Stimulated activated CD4-positive, alpha-beta T cell treated with anti-CD3 and anti-CD28 coated beads, Interleukin-1b, Interleukin-23, amount 100 ng/mL, for 48 hours (primary cell): ENCODE results near the gene RTKN2.
"Not testable (repeated sequence)": the region's sequence is repeated elsewhere in the genome, so short reads cannot be mapped to it uniquely, and the experiment has no call there.

Source experiments
- DNase-seq: peaks from one replicate; pipeline ENCODE4 v3.0.0-alpha.2; 2020

RTKN2 gene, protein sequence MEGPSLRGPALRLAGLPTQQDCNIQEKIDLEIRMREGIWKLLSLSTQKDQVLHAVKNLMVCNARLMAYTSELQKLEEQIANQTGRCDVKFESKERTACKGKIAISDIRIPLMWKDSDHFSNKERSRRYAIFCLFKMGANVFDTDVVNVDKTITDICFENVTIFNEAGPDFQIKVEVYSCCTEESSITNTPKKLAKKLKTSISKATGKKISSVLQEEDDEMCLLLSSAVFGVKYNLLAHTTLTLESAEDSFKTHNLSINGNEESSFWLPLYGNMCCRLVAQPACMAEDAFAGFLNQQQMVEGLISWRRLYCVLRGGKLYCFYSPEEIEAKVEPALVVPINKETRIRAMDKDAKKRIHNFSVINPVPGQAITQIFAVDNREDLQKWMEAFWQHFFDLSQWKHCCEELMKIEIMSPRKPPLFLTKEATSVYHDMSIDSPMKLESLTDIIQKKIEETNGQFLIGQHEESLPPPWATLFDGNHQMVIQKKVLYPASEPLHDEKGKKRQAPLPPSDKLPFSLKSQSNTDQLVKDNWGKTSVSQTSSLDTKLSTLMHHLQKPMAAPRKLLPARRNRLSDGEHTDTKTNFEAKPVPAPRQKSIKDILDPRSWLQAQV

DNA sequence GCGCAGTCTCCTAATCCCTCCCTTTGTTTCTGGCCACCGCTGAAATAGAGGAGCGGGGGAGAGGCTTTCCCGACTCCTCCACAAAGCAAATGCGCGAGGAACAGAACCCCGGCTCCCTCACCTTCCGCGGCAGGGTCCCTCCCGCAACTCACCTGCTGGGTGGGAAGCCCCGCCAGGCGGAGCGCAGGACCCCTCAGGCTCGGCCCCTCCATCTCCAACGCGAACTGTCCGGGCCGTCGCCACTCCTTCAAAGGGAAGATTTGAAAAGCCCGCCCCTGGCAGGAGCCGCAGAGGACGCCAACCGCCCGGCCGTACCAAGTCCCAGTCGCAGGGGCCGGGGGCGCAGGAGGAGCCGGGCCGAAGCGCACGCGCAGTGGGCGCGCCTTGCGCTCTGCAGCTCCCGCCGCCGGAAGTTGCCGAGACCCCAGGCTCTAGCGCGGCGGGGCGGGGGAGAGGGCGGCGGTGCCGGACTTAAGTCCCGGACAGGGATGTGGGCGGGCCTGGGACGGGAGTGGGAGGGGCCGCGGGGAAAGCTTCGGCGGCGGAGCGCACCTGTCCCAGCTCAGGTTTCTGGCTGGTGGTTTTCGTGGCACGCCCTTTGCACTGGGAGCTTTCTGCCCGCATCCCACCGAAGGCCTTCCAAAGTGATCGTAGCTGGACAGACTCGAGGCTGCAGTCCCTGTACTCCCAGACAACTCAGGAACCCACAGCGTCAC, at the start of gene RTKN2:
RTKN2 (minus strand) TSS at position 446 of the 716 bp plus-strand sequence; CDS start at position 212, 234 bp downstream.
- peak; percentile 74 for DNase-seq

DNA sequence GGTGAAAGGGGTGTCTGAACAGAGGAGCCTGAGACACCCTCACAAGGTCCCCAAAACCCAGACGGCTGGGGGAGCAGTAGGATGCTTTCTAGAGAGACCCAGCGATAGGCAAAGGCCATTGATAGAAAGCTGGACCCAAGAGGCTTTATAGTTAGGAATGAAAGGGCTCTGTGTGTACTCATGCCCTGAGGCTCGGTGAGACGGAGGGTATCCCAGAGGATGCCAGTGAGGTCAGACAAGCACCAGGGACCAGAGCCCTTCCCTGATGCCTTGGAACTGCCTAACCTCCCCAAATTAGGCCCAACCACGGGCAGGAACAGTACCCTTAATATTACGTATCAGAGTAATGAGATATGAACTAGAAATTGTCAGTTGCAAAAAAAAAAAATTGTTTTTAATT, 48.6 kb upstream of the RTKN2 start:
- no peak for DNase-seq

DNA sequence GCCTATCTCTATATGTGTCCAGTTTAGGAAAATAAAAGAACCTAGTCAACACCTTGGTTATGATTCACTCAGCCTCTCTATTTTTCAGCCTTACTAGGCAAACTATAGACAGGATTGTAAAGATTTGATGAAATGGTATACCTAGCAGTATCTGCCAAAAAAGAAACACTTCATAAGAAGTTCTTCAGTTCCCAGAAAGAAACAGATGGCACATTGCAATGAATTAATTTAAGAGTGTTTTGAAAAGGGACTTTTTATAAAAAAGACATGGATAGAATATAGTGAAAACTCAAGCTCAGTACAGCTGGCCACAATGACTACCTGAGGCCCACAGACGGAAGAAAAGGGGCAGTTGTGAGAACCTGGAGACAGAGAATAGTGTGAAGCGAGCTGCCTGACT, 40.6 kb upstream of the RTKN2 start:
- DNase-seq: no peak

DNA sequence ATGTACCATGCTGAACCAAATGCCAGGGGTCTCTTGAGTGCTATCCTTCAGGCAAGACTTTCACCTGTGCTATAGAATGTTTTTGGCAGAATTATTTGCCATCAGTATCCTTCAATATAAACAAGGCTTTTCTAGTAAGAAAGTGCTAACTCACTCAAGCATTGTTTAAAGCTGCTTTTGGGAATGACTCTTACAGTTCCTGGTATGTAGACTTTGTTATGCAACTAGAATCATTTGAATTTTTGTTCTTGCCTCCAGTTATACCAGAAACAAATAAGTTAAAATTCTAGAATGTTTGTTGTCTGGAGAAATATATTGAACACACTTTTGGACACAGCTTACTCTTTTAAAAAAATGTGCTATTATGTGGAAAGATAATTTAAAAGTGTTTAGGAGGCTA, 39.5 kb upstream of the RTKN2 start:
- no peak for DNase-seq

DNA sequence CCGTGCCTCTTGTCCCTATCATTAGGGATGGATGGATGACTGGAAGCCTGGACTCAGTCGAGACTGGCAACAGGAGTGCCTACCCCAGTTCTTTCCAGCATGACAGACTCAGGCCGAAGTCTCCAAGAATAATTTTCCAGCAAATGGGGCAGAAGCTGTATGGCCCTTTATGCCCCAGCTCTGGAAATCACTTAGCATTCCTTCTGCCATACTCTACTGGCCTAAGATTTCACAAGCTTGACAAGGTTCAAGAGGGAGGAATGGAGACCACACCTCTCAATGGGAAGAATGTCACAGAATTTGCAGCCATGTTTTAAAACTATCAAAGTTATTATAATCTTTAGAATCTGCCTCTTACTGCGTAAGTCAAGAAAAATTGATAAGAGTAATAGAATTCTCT, 39.0 kb upstream of the RTKN2 start:
- DNase-seq: no peak

DNA sequence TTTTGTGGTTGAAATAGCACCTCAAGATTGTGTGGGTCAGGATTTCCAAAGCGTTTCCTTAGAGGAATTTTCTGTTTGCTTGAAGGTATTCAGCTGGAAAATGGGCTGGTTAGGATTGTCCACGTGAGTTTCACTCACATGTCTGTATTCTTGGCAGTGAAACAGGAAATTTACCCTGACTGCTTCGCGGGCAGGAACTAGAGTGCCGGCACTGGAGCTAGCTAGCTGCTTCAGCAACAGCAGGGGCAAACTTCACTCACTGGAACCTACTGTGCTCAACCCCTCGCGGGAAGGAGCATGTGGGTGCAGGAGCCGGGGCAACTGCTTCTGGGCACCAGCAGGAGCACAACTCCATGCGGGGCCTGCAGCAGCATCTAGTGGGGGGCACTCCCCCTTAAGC, 38.0 kb upstream of the RTKN2 start:
- DNase-seq: peak; percentile 3

DNA sequence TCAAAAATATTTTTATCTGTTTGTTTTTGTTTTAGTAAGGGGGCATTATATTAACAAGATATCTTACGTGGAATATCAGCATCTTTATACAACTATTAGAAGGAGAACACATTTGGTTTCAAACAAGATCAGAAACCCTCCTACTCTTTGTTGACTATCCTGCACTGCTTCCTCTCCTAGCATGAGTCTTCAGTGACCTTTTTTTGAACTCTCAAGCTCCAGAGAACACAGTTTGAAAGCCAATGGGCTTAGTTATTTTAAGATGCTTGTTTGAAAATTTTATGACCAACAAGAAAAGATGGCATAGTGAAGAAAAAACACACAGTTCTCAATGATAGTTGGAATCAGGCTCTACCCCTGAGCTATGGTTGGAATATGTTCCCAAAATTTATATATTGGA, 37.2 kb upstream of the RTKN2 start:
- DNase-seq: no peak

DNA sequence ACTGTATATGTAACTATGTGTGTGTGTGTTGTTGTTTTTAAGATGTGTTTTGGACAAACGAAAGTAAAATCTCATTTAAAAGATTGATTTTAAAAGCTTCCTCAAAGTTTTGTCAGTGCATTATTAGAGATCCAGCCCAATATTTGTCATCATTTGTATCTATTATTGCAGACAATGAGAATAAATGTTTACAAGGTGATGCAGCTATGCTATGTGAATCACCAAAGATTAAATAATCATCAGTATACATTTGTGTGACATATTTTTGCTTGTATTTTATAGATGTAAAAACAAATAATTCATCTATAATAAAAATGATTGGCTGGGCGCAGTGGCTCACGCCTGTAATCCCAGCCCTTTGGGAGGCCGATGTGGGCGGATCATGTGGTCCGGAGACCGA, 35.3 kb upstream of the RTKN2 start:
- DNase-seq: no peak

DNA sequence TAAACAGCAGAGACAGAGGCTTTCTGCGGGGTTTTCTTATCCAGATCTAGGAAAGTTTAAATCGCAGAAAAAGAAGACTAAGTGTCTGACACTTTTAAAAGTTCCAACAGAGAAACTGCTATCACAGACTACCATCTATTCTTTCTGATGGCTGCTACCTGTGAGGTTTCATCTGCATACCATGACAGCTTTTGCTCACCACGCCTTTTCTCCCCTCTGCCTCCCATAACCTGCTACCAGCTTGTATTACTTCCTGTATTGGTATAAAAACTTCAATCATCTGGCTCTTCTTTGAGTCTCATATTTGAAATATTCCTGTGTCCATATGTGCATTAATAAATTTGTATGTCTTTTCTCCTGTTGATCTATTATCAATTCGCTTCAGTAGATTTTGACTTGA, 34.1 kb upstream of the RTKN2 start:
- DNase-seq: no peak

DNA sequence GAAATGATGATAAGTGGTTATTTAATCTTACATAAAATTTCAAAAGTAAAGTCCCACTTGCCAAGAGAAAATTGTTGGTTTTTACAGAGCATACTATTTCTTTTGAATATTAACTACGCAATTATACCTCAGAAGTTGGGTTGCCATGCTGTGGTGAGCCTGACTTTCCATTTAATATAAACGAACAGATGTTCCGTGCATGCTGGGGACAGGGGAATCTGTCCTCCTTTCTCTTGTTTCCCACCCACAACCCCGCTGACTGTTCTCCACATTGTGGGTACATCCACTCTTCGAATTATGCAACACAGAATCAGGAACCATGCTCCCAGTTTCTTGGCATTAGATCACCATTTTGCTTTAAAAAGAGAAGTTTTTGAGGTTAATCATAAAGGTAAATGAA, 29.2 kb upstream of the RTKN2 start:
- DNase-seq: no peak

DNA sequence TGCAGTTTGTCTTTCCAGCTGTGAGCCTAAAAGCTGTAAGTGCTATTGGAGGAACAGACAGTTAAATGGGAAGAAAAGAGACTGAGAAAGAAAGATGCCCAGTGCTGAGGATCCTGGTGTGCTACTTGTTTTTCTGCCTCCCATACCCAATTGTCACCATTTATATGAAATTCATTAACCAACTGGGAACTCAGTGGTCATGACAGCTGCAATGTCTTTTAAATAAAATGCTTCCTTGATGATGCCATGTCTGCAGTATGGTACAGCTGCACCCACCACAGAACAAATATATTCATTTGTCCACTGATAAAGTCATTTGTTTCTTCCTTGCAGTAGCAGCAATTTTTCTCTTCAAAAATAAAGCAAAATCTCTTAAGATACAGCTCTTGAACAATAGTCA, 15.6 kb upstream of the RTKN2 start:
- no peak for DNase-seq

DNA sequence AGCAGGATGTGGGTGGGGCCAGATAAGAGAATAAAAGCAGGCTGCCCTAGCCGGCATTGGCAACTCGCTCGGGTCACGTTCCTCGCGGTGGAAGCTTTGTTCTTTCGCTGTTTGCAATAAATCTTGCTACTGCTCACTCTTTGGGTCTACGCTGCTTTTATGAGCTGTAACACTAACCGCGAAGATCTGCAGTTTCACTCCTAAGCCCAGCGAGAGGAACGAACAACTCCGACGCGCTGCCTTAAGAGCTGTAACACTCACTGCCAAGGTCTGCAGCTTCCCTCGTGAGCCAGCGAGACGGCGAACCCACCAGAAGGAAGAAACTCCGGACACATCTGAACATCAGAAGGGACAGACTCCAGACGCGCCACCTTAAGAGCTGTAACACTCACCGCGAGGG, 12.7 kb upstream of the RTKN2 start:
- not testable (repeated sequence) for DNase-seq

DNA sequence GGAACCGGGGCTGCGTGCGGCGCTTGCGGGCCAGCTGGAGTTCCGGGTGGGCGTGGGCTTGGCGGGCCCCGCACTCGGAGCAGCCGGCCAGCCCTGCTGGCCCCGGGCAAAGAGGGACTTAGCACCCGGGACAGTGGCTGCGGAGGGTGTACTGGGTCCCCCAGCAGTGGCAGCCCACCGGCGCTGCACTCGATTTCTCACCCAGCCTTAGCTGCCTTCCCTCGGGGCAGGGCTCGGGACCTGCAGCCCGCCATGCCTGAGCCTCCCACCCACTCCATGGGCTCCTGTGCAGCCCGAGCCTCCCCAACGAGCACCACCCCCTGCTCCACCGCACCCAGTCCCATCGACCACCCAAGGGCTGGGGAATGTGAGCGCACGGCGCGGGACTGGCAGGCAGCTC, 11.7 kb upstream of the RTKN2 start:
- DNase-seq: not testable (repeated sequence)

DNA sequence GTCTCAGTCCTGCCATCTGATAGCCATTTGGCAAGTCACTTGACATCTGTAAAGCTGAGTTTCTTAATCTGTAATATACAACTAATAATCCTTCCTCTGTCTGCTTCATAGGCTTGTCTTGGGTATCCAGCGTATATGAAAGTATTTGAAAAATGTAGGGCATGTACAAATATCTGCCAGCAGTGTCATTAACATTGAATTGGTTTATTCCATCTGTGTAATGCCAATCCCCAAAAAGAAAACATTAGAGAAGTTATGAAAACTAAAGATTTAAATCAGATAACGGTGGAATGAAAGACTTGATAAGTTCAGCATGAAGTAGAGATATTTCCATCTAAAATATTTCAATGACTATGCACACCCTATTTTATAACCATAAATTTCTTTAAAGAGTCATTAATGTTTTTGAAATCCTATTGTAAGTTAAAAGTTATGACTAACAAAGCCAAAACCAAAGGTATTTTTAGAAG, 9.8 kb upstream of the RTKN2 start:
- no peak for DNase-seq

DNA sequence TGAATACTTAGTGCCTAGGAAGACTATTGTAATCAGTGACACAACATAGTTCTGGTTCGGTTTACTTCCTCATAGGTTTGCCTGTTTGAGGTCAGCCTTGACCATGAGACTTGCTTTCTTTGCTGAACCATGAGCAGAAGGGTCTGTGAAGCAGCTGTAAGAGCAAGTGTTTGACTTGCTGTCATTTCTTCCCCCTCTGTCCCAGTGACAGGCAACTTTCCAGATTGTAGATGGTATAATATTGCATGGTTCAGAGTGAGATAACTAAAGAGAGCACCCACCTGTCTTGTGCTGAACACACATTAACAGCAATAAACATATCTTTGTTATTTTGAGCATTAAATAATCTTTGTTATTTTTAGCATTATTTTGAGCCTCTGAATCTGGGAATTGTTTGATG, 9.3 kb upstream of the RTKN2 start:
- no peak for DNase-seq

DNA sequence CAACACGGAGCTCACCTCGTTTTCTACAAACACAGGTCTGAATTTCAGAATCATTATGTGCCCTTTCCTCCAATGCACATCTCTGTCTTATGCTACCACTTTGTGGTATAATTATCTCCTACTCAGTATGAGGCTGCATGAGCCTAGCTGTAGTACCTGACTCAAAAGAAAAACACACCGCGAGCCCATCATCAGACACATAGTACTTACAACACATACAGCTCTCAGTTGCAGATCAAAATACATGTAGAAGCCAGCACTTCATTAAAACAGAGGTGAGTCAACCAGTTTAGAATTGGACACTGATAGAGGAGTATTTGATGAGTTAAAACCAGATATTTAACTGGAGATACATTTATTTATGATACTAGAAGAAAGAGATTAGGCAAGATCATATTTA, 1.4 kb upstream of the RTKN2 start:
- DNase-seq: peak; percentile 8

DNA sequence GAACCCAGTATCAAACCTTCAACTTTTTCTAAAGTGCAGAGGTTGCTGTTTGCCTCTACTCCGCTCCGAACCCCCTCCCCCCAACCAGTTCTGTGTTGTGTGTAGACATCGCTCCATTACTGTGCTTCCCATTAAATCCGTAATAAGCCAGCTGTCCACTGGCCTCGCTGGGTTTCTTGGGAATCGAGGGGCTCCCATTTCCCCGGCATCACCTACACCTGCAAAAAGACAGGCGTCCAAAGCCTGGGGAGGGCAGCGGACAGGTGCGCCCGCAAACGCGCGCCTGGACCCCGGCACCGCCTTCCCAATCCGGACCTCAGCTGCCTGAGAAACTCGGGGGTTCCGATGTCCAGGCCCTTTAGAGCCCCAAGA, 631 bp downstream of the RTKN2 start:
- DNase-seq: no peak

DNA sequence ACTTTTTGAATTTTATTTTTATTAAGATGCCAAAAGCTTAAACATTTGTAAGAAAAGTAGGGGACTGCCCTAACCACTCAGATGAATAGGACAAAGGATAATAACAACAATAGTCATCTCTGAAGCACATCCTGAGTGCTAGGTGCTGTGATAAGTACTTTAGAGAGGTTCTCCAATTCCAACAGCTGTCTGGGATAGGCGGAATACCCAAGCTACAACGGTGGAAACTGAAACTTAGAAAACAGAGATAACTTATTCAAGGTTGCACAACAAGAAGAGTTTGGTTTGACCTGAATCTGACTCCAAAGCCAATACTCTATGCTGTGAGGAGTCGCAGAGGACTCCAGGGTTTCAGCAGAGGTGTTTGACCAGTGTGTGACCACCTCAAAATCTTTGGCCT, 2.0 kb downstream of the RTKN2 start:
- no peak for DNase-seq

DNA sequence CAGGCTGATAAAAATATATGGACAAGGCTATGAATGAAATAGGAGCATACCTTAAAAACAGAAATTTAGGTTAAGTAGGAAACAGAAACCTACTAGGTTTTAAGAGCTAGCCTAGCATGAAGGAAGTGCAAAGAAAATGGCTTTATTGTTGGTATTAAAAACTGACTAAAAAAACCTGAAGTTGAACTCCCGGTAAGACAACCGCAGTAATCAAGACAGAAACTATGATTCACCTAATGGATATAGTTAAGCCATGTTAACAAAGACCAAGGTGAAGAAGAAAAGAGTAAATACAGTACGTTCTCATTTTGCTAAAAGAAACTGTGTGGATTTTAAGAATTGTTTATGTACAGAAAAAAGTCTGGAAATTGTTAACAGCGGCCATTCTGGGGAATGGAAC, 2.5 kb downstream of the RTKN2 start:
- DNase-seq: no peak

DNA sequence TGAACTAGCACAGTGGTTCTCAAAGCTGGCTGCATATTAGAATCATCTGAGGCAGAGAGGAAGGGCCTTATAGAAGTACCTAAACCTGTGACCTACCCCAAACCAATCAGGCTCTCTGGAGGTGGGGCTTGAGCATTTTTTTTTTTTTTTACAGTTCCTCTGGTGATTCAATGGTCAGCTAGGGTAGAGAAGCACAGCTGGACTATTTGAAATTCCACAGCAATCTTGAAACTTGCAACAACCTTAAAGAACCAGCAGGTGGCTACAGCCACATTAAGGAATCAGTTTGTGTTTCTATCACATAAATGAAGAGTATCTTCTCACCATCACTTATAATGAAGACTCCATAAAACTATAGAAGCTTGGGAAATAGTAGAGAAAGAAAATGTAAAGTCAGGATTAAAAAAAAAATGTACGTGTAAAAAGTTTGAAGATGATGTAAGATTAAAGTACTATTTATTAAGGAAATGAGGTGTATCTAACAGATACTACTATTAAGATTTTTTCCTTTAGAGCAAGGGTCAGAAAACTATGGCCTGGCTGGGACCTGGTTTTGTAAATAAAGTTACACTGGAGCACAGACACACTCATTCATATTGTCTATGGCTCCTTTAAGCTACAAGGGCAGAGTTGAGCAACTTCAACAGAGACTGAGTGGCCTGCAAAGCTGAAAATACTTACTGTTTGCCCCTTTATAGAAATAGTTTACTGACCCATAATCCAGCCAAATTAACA, 3.8 kb downstream of the RTKN2 start:
- DNase-seq: no peak

DNA sequence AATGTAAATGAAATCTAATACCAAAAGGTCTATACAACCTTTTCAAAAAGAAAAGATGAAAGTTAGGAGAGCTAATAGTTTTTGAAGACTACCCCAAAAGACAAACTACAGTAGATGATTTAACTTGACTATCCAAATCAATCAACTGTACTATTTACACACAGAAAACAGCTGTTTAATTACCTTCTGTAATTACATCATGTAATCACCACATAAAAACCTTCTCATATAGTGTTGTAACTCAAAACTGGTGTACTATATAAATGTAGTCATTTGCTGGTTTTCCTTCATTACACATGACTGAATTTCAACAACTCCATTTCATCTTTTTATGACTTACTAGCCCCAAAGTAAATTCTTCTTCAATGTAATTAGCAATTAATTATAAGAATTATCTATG, 4.5 kb downstream of the RTKN2 start:
- no peak for DNase-seq

DNA sequence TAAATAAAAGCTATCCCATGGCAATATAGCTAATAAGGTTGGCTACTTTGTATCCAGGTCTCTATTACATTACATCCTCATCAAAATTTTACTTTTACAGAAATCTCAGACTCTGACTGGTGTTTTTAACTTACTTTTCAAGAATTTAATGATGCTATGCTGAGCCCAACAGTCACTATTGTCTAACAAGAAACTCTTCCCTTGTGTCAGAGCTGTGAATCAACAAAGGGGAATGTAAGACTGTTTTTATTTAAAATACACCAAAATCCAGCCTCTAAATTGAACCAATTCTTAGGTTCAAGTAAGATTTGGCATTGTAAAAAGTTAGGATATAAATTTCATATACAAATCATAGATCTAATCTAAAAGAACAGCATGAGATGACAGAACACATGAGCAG, 7.0 kb downstream of the RTKN2 start:
- DNase-seq: no peak

DNA sequence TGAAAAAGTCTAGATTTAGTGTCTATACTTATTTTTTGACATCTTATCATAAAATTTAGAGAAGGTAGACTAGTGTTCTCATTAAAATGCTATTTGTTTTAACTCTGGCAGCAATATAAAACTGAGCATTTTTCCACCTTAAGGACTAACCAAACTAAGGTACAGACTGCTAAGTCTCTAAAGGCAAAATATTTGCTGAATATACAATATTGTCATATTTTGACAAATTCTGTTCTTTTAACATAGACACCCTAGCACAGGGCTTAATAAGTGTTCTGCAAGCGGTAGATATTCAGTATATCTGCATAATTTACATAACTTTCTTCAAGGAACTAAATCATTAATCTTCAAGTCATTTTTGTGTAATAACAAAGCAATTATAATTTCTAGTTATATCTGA, 8.6 kb downstream of the RTKN2 start:
- no peak for DNase-seq
